ENCODE results near the gene HYAL3. TPM values are rescaled to one million over a fixed set of nuclear protein-coding genes. Genes with fewer than 3 reads are reported as not detected.

Gene HYAL3
- total and polyA plus RNA-seq, 2 of the 8 experiments (the other 6 are each of a cell fraction or from before 2014, with no cell fraction given), result 3.2 to 12.2 TPM

GRCh38 chr3:50260027-50260941 is 38.9 kb downstream of the HYAL3 start (continued):
- TF ChIP-seq CHD7 (IDR thresholded peaks at IDR 0.05; ENCODE audit: insufficient replicate concordance, low read length), result no peak
- no peak for TF ChIP-seq RXRA (IDR thresholded peaks at IDR 0.05; ENCODE audit: insufficient read depth, low read depth, low read length)
- peak; percentile 71 for TF ChIP-seq PHF8 (conservative IDR thresholded peaks at IDR 0.05; ENCODE audit: low read depth, low read length)
- no peak for TF ChIP-seq CHD1 (IDR thresholded peaks at IDR 0.05; ENCODE audit: low read depth, low read length)
- TF ChIP-seq EGR1 (IDR thresholded peaks at IDR 0.05; ENCODE audit: borderline replicate concordance, low read depth, low read length), result peak; percentile 68; the same call in 1 of the 2 replicates
- TF ChIP-seq ATF2 (IDR thresholded peaks at IDR 0.05; ENCODE audit: low read length), result peak; percentile 99
- peak; percentile 73 for TF ChIP-seq TAF1 (IDR thresholded peaks at IDR 0.05; ENCODE audit: low read depth, low read length)

Data from H1 (cell line).